Trophoblast cell (in vitro differentiated cells and primary cell): Measurements from ENCODE around the gene CTPS1.

Experiments
- DNase-seq, 2 donors: peaks; one replicate each; pipeline ENCODE4 v3.0.0-alpha.2; 2016
- H2AFZ ChIP-seq: 2 replicates; pipeline ENCODE4 v1.6.1; 2013; ENCODE audit warnings: low read length, moderate library complexity, mild to moderate bottlenecking; ENCODE audit not compliant: insufficient read depth, poor library complexity
- H2AK5ac ChIP-seq: 2 replicates; pipeline ENCODE4 v1.6.1; 2013; ENCODE audit warnings: mild to moderate bottlenecking, low read length
- H2BK120ac ChIP-seq: 2 replicates; pipeline ENCODE4 v1.6.1; 2013; ENCODE audit warnings: low read length, mild to moderate bottlenecking, moderate library complexity; ENCODE audit not compliant: insufficient read depth, poor library complexity
- H2BK12ac ChIP-seq: 2 replicates; pipeline ENCODE4 v1.6.1; 2013; ENCODE audit warnings: mild to moderate bottlenecking, low read length, moderate library complexity
- H2BK5ac ChIP-seq: 2 replicates; pipeline ENCODE4 v1.6.1; 2013; ENCODE audit warnings: low read length, low read depth, moderate library complexity, mild to moderate bottlenecking; ENCODE audit not compliant: poor library complexity
- H3K14ac ChIP-seq: 2 replicates; pipeline ENCODE4 v1.6.1; 2013; ENCODE audit warnings: mild to moderate bottlenecking, low read length
- H3K18ac ChIP-seq: 2 replicates; pipeline ENCODE4 v1.6.1; 2013; ENCODE audit warnings: mild to moderate bottlenecking, low read length
- H3K23ac ChIP-seq: 2 replicates; pipeline ENCODE4 v1.6.1; 2013; ENCODE audit warnings: low read length
- H3K27ac ChIP-seq: 2 replicates; pipeline ENCODE4 v1.5.1; 2013; ENCODE audit warnings: low read depth, mild to moderate bottlenecking, inconsistent platforms, low read length, moderate library complexity
- H3K27me3 ChIP-seq: 2 replicates; pipeline ENCODE4 v1.6.1; 2013; ENCODE audit warnings: inconsistent platforms, mild to moderate bottlenecking, low read length, moderate library complexity; ENCODE audit not compliant: insufficient read depth
- H3K36me3 ChIP-seq, 2 experiments: 1 replicate in 1 of 2; 2 replicates in 1 of 2; pipeline ENCODE4 v1.6.1; 2013; ENCODE audit warnings: low read length in 2 of 2, mild to moderate bottlenecking in 2 of 2, moderate library complexity in 1 of 2; ENCODE audit not compliant: insufficient read depth in 2 of 2, control insufficient read depth in 1 of 2
- H3K4ac ChIP-seq: 2 replicates; pipeline ENCODE4 v1.6.1; 2013; ENCODE audit warnings: low read depth, mild to moderate bottlenecking, low read length, moderate library complexity
- H3K4me1 ChIP-seq, 2 experiments: 1 replicate in 1 of 2; 2 replicates in 1 of 2; pipeline ENCODE4 v1.6.1; 2013; ENCODE audit warnings: low read length in 2 of 2, mild to moderate bottlenecking in 2 of 2, moderate library complexity in 1 of 2; ENCODE audit not compliant: insufficient read depth in 2 of 2, control insufficient read depth in 1 of 2
- H3K4me2 ChIP-seq: 2 replicates; pipeline ENCODE4 v1.6.1; 2013; ENCODE audit warnings: inconsistent platforms, mild to moderate bottlenecking, low read length, moderate library complexity
- H3K4me3 ChIP-seq: 2 replicates; pipeline ENCODE4 v1.5.1; 2013; ENCODE audit warnings: mild to moderate bottlenecking, low read depth, low read length, inconsistent platforms
- H3K79me1 ChIP-seq: one replicate; pipeline ENCODE4 v1.6.1; 2013; ENCODE audit warnings: low read length
- H3K79me2 ChIP-seq: 2 replicates; pipeline ENCODE4 v1.6.1; 2013; ENCODE audit warnings: low read length, mild to moderate bottlenecking; ENCODE audit not compliant: control insufficient read depth, insufficient read depth, poor library complexity
- H3K9ac ChIP-seq: 2 replicates; pipeline ENCODE4 v1.6.1; 2013; ENCODE audit warnings: mild to moderate bottlenecking, low read length
- H3K9me3 ChIP-seq: 2 replicates; pipeline ENCODE4 v1.6.1; 2013; ENCODE audit warnings: low read depth, mild to moderate bottlenecking, control low read depth, inconsistent platforms, low read length; ENCODE audit not compliant: insufficient read depth
- H4K12ac ChIP-seq: 2 replicates; pipeline ENCODE4 v1.6.1; 2013; ENCODE audit warnings: low read depth, mild to moderate bottlenecking, low read length, moderate library complexity
- H4K8ac ChIP-seq: 2 replicates; pipeline ENCODE4 v1.6.1; 2013; ENCODE audit warnings: low read depth, mild to moderate bottlenecking, low read length, moderate library complexity
- H4K91ac ChIP-seq: one replicate; pipeline ENCODE4 v1.6.1; 2013; ENCODE audit warnings: low read depth, mild to moderate bottlenecking, low read length, moderate library complexity
- WGBS: extraction: QIAGEN DNeasy Blood & Tissue Kit; methylation state at CpG from one replicate; pipeline ENCODE4 v1.1.7; 2013; ENCODE audit warnings: missing lambda C conversion rate; ENCODE audit not compliant: insufficient read length, insufficient coverage; ENCODE audit errors: extremely low coverage; 5-methylcytosine and 5-hydroxymethylcytosine counted together

The CTPS1 gene

DNA sequence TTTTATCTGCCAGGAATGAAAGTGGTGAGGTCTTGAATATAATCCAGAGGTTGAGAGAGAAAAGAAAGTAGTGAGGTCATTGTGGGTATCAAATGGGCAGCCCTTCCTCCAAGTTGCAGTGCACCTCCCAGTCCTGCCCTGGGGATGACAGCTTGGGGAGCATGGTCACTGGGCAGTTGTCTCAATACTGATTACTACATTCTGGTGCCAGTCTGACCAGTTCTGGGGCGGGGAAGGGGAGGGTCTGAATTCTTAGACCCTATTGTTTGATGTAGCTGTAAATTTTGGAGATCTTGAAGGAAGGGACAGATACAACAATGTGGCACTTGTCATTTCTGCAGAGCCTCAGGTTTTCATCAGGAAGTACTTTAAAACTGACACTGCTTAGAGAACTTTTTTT, 30.8 kb downstream of the CTPS1 start:
- Histone ChIP-seq H4K8ac (no peak overlapping the region), H3K9me3 (no peaks in the 10 kb centered on the region), H3K4me3 (no peak overlapping the region), H3K9ac (no peak overlapping the region), H3K18ac (no peak overlapping the region), H3K14ac (no peak overlapping the region), H3K4me1 (no peaks in the 10 kb centered on the region), H2AK5ac (no peak overlapping the region), H3K23ac (no peak overlapping the region), H3K79me1 (no peaks in the 10 kb centered on the region), H3K36me3 (peaks cover 63 to 90% of the 10 kb centered on the region in 2 experiments), H3K27me3 (no peaks in the 10 kb centered on the region), H2AFZ (no peak overlapping the region), H3K27ac (no peak overlapping the region), H3K4ac (no peak overlapping the region), H2BK5ac (no peak overlapping the region), H4K91ac (no peak overlapping the region), H2BK120ac (no peak overlapping the region), H4K12ac (no peak overlapping the region), H3K4me2 (no peak overlapping the region), H3K79me2 (no peaks in the 10 kb centered on the region), H2BK12ac (no peak overlapping the region)
- WGBS = no CpG with 5 or more reads among the region's 1 CpG
- DNase-seq = no peak

DNA sequence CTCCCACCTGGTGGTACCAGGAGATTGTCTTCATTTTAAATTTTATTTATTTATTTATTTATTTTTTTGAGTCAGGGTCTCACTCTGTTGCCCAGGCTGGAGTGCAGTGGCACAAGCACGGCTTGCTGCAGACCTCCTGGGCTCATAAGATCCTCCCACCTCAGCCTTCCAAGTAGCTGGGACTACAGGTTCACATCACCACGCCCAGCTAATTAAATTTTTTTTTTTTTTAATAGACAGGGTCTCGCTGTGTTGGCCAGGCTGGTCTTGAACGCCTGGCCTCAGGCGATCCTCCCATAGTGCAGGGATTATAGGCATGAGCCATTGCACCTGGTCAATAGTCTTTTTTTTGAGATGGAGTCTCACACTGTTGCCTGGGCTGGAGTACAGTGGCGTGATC, 33.5 kb downstream of the CTPS1 start:
- Histone ChIP-seq H3K36me3 (peaks cover 70 to 90% of the 10 kb centered on the region in 2 experiments), H3K4me2 (no peak overlapping the region), H3K27ac (no peak overlapping the region), H3K14ac (no peak overlapping the region), H2AFZ (no peak overlapping the region), H2BK5ac (no peak overlapping the region), H3K23ac (no peak overlapping the region), H3K27me3 (no peaks in the 10 kb centered on the region), H4K91ac (no peak overlapping the region), H3K4ac (no peak overlapping the region), H3K79me2 (no peaks in the 10 kb centered on the region), H2BK120ac (no peak overlapping the region), H4K12ac (no peak overlapping the region), H3K9me3 (no peaks in the 10 kb centered on the region), H3K4me3 (no peak overlapping the region), H3K9ac (no peak overlapping the region), H4K8ac (no peak overlapping the region), H3K18ac (no peak overlapping the region), H2AK5ac (no peak overlapping the region), H3K79me1 (no peaks in the 10 kb centered on the region), H3K4me1 (no peaks in the 10 kb centered on the region), H2BK12ac (no peak overlapping the region)
- WGBS = no CpG with 5 or more reads among the region's 6 CpGs
- DNase-seq = no peak

DNA sequence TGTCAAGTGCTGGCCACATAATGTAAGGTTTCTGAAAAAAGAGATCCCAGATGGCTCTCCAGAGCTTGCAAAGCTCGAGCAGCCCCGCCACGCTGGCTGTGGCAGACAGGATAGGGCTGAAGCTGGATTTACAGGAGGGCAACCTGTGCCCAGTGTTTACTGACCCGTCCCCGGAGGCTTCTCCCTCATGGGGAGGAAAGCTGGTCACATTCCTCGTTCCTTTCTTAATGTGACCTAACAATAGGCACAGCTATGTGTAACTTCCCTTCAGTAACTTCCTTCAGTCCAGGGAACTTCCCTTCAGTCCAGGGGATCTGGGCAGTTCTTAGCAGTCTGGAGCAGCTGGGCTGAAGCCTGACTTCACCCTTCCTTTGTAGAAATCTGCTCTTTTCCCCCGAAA, 34.3 kb downstream of the CTPS1 start:
- no peak overlapping the region for H2AK5ac ChIP-seq
- no peak overlapping the region for H4K8ac ChIP-seq
- H3K4me1 ChIP-seq = no peaks in the 10 kb centered on the region
- H3K18ac ChIP-seq = no peak overlapping the region
- H4K12ac ChIP-seq = no peak overlapping the region
- H3K27ac ChIP-seq = no peak overlapping the region
- H2BK120ac ChIP-seq = no peak overlapping the region
- H3K4me2 ChIP-seq = no peak overlapping the region
- DNase-seq = no peak
- no peaks in the 10 kb centered on the region for H3K9me3 ChIP-seq
- H4K91ac ChIP-seq = no peak overlapping the region
- H3K79me1 ChIP-seq = no peaks in the 10 kb centered on the region
- H3K4me3 ChIP-seq = no peak overlapping the region
- no peaks in the 10 kb centered on the region for H3K27me3 ChIP-seq
- no peak overlapping the region for H3K9ac ChIP-seq
- peaks cover 73 to 90% of the 10 kb centered on the region in 2 experiments for H3K36me3 ChIP-seq
- no peak overlapping the region for H2BK5ac ChIP-seq
- H3K79me2 ChIP-seq = no peaks in the 10 kb centered on the region
- no peak overlapping the region for H3K14ac ChIP-seq
- no CpG with 5 or more reads among the region's 7 CpGs for WGBS
- no peak overlapping the region for H2BK12ac ChIP-seq
- no peak overlapping the region for H3K4ac ChIP-seq
- H3K23ac ChIP-seq = no peak overlapping the region
- H2AFZ ChIP-seq = no peak overlapping the region

DNA sequence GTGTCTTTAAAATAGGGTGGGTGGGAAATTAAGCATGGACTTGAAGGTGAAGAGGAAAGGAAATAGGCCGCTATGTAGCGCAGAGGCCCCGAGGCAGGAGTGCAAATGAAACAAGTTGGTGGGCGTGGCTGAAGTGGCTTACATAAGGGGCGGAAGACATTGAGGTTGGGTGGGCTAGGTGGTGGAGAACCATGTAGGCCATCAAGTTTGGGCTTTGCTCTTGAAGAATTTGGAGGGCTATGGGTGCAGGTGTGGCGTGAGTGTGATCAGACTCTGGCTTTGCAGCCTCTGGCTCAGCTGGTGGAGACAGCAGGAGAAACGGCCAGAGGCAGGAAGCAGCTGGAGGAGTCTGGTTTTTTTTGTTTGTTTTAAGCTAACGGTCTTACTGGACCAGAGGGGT, 35.4 kb downstream of the CTPS1 start:
- Histone ChIP-seq H3K9ac (no peak overlapping the region), H2BK120ac (no peak overlapping the region), H4K91ac (no peak overlapping the region), H3K4me2 (no peak overlapping the region), H4K8ac (no peak overlapping the region), H3K9me3 (no peaks in the 10 kb centered on the region), H3K36me3 (peaks cover 72 to 88% of the 10 kb centered on the region in 2 experiments), H3K4me1 (no peaks in the 10 kb centered on the region), H3K23ac (no peak overlapping the region), H2AK5ac (no peak overlapping the region), H3K79me2 (no peaks in the 10 kb centered on the region), H3K4me3 (no peak overlapping the region), H3K14ac (no peak overlapping the region), H3K4ac (no peak overlapping the region), H4K12ac (no peak overlapping the region), H3K79me1 (no peaks in the 10 kb centered on the region), H3K27ac (no peak overlapping the region), H2AFZ (no peak overlapping the region), H2BK12ac (no peak overlapping the region), H2BK5ac (no peak overlapping the region), H3K27me3 (no peaks in the 10 kb centered on the region), H3K18ac (no peak overlapping the region)
- no peak for DNase-seq
- no CpG with 5 or more reads among the region's 8 CpGs for WGBS
